Left colon (tissue), 2 donors: ENCODE measurements around the gene BICD1. TPM values are rescaled to one million over a fixed set of nuclear protein-coding genes. Genes with fewer than 3 reads are reported as not detected.

ENCODE experiments used
- ATAC-seq: fragments of 200-7000 bp; cut with Tn5 transposase; one replicate; pipeline ENCODE4 v1.9.1; 2020; ENCODE audit warnings: mild to moderate bottlenecking, moderate library complexity
- DNase-seq, 2 donors: peaks; one replicate each; pipeline ENCODE4 v3.0.0-alpha.2; 2020
- intact Hi-C, 2 donors: fragments of 100-400 bp; cut with DNase I in 1 of 2; cut with micrococcal nuclease in 1 of 2; formaldehyde crosslinking; loops; one replicate each; pipeline versions ENCODE4 v1.11.2 to v1.14.0; 2022; cut with DNase I, micrococcal nuclease
- long read RNA-seq: library from polyadenylated mRNA; unstranded; transcript quantifications from one replicate; pipeline ENCODE4 v2.0.0, GENCODE V29; 2021
- total RNA-seq, 2 donors: library from RNA; stranded (reverse); fragmentation: NEBNext Ultra II Directional; extraction: Animal tissue kit (Norgen Biotek cat#: 25700); gene quantifications; one replicate each; pipeline ENCODE4 v1.2.1, GENCODE V29; 2021
- donor health status: DM: no; HTN: no; CAD: no.
- donor health status: DM: yes; HTN: yes; CAD: no.

The BICD1 gene
- 1 to 10 TPM; 3.0 to 5.0 TPM for total RNA-seq
- long read RNA-seq, partial matches to known transcripts: 0 of 1 reads
- long read RNA-seq, other reads (novel, unspliced or antisense): 1 of 1 reads

- intact Hi-C loops: no loop called here
- peak; percentile 85 for DNase-seq
- peak; percentile 98 for ATAC-seq
Measured at GRCh38 chr12:32106517-32107358, at the start of gene BICD1. BICD1 (plus strand) TSS chr12:32106847; CDS start chr12:32107332, 485 bp downstream.

GRCh38 chr12:32061033-32061432 lies 45.6 kb upstream of the BICD1 start:
- intact Hi-C loops: loop anchor here in 1 of 2 donors (5.0 kb wide), 1 partner anchor 251 kb away; no protein-coding TSS in a partner anchor
- no peak for ATAC-seq
- DNase-seq: no peak

GRCh38 chr12:32062881-32063280 lies 43.8 kb upstream of the BICD1 start:
- no peak for ATAC-seq
- no peak for DNase-seq
- intact Hi-C loops: loop anchor here in 1 of 2 donors (5.0 kb wide), 1 partner anchor 249 kb away; no protein-coding TSS in a partner anchor

GRCh38 chr12:32063796-32064195 lies 42.9 kb upstream of the BICD1 start:
- DNase-seq (no peak), ATAC-seq (no peak)
- intact Hi-C loops: loop anchor here in 1 of 2 donors (5.0 kb wide), 1 partner anchor 249 kb away; no protein-coding TSS in a partner anchor

- intact Hi-C loops: no loop called here
- ATAC-seq (no peak), DNase-seq (no peak)
Measured at GRCh38 chr12:32066206-32066605, 40.4 kb upstream of the BICD1 start.

GRCh38 chr12:32069071-32069470 lies 37.6 kb upstream of the BICD1 start:
- ATAC-seq (peak; percentile 94), DNase-seq (no peak)
- intact Hi-C loops: no loop called here

GRCh38 chr12:32069731-32070130 lies 36.9 kb upstream of the BICD1 start:
- ATAC-seq: no peak
- no peak for DNase-seq
- intact Hi-C loops: no loop called here

GRCh38 chr12:32070370-32070769 lies 36.3 kb upstream of the BICD1 start:
- DNase-seq (no peak), ATAC-seq (peak; percentile 87)
- intact Hi-C loops: no loop called here

GRCh38 chr12:32072102-32072501 lies 34.5 kb upstream of the BICD1 start:
- no peak for DNase-seq
- no peak for ATAC-seq
- intact Hi-C loops: no loop called here

- intact Hi-C loops: no loop called here
- ATAC-seq (no peak), DNase-seq (no peak)
Measured at GRCh38 chr12:32074432-32074831, 32.2 kb upstream of the BICD1 start.

GRCh38 chr12:32076941-32077340 lies 29.7 kb upstream of the BICD1 start:
- ATAC-seq: no peak
- DNase-seq: no peak
- intact Hi-C loops: no loop called here

GRCh38 chr12:32080435-32080834 lies 26.2 kb upstream of the BICD1 start:
- intact Hi-C loops: no loop called here
- ATAC-seq (no peak), DNase-seq (no peak)

GRCh38 chr12:32083489-32083888 lies 23.2 kb upstream of the BICD1 start:
- intact Hi-C loops: no loop called here
- DNase-seq: no peak
- no peak for ATAC-seq

- ATAC-seq (no peak), DNase-seq (no peak)
- intact Hi-C loops: no loop called here
Measured at GRCh38 chr12:32084017-32084688, 22.5 kb upstream of the BICD1 start.

GRCh38 chr12:32084753-32085152 lies 21.9 kb upstream of the BICD1 start:
- intact Hi-C loops: no loop called here
- ATAC-seq (no peak), DNase-seq (no peak)

- intact Hi-C loops: no loop called here
- ATAC-seq: no peak
- DNase-seq: no peak
Measured at GRCh38 chr12:32087306-32087705, 19.3 kb upstream of the BICD1 start.

- ATAC-seq: no peak
- no peak for DNase-seq
- intact Hi-C loops: no loop called here
Measured at GRCh38 chr12:32089156-32089555, 17.5 kb upstream of the BICD1 start.

- ATAC-seq (no peak), DNase-seq (no peak)
- intact Hi-C loops: no loop called here
Measured at GRCh38 chr12:32089586-32089985, 17.1 kb upstream of the BICD1 start.

- DNase-seq: no peak
- intact Hi-C loops: no loop called here
- no peak for ATAC-seq
Measured at GRCh38 chr12:32091696-32092095, 15.0 kb upstream of the BICD1 start.

GRCh38 chr12:32098112-32098511 lies 8.5 kb upstream of the BICD1 start:
- DNase-seq (no peak), ATAC-seq (peak; percentile 31)
- intact Hi-C loops: no loop called here
